ENCODE measurements around the gene DUSP8. TPM values are rescaled to one million over a fixed set of nuclear protein-coding genes. Genes with fewer than 3 reads are reported as not detected.

Gene DUSP8
- total RNA-seq, 1 experiment from 2014 or later, result 7.7 TPM

GRCh38 chr11:1560002-1560648 lies 11.9 kb downstream of the DUSP8 start:
- no peaks in the 10 kb centered on the region for H3K9me3 ChIP-seq
- peaks cover 3% of the 10 kb centered on the region; the same call in 1 of the 2 replicates for H3K4me1 ChIP-seq
- H3K4me1 Mint-ChIP-seq (ENCODE audit: low read depth, unreplicated experiment), result no peaks in the 10 kb centered on the region
- no peak overlapping the region for H3K4me3 ChIP-seq (ENCODE audit: low read depth, low read length)
- H3K36me3 Mint-ChIP-seq (ENCODE audit: insufficient read depth, unreplicated experiment), result peaks cover 5% of the 10 kb centered on the region
- H3K27me3 ChIP-seq (replicated peaks; ENCODE audit: control insufficient read depth, insufficient read depth, low read length), result no peaks in the 10 kb centered on the region
- no peaks in the 10 kb centered on the region for H3K9me3 Mint-ChIP-seq (ENCODE audit: unreplicated experiment)
- CTCF ChIA-PET, result no interaction called here
- intact Hi-C loops (cut with micrococcal nuclease; ENCODE audit: unreplicated experiment), result no loop called here
- BruUV-seq (replicated peaks), result no TSS peak
- no peak overlapping the region for H3K27ac Mint-ChIP-seq (ENCODE audit: unreplicated experiment)
- TF ChIP-seq CTCF (IDR thresholded peaks at IDR 0.05; ENCODE audit: insufficient read depth in 1 of 2, low read depth in 1 of 2, low read length in 1 of 2, severe bottlenecking in 1 of 2, unreplicated experiment in 1 of 2), result no peak
- no peak overlapping the region for H3K4me3 Mint-ChIP-seq (ENCODE audit: unreplicated experiment)
- H3K36me3 ChIP-seq (ENCODE audit: control insufficient read depth, insufficient read depth, low read length), result no peaks in the 10 kb centered on the region
- DNase-seq, result no peak
- no peaks in the 10 kb centered on the region for H3K27me3 Mint-ChIP-seq (ENCODE audit: insufficient read depth, unreplicated experiment)
- POLR2A ChIA-PET, result no interaction called here

- peaks cover 9% of the 10 kb centered on the region for H3K4me1 ChIP-seq
- intact Hi-C loops (cut with micrococcal nuclease; ENCODE audit: unreplicated experiment), result no loop called here
- H3K9me3 ChIP-seq, result no peaks in the 10 kb centered on the region
- ChIA-PET CTCF (no interaction called here), POLR2A (no interaction called here)
- peaks cover 4% of the 10 kb centered on the region for H3K4me1 Mint-ChIP-seq (ENCODE audit: low read depth, unreplicated experiment)
- DNase-seq, result no peak
- H3K36me3 Mint-ChIP-seq (ENCODE audit: insufficient read depth, unreplicated experiment), result peaks cover 5% of the 10 kb centered on the region
- no peaks in the 10 kb centered on the region for H3K36me3 ChIP-seq (ENCODE audit: control insufficient read depth, insufficient read depth, low read length)
- no peak overlapping the region for H3K4me3 Mint-ChIP-seq (ENCODE audit: unreplicated experiment)
- H3K9me3 Mint-ChIP-seq (ENCODE audit: unreplicated experiment), result no peaks in the 10 kb centered on the region
- BruUV-seq (replicated peaks), result no TSS peak
- H3K27me3 ChIP-seq (replicated peaks; ENCODE audit: control insufficient read depth, insufficient read depth, low read length), result no peaks in the 10 kb centered on the region
- no peak overlapping the region for H3K4me3 ChIP-seq (ENCODE audit: low read depth, low read length)
- H3K27ac Mint-ChIP-seq (ENCODE audit: unreplicated experiment), result no peak overlapping the region
- TF ChIP-seq CTCF (IDR thresholded peaks at IDR 0.05; ENCODE audit: insufficient read depth in 1 of 2, low read depth in 1 of 2, low read length in 1 of 2, severe bottlenecking in 1 of 2, unreplicated experiment in 1 of 2), result no peak
- H3K27me3 Mint-ChIP-seq (ENCODE audit: insufficient read depth, unreplicated experiment), result no peaks in the 10 kb centered on the region
Measured at GRCh38 chr11:1559111-1559951, 12.7 kb downstream of the DUSP8 start.

GRCh38 chr11:1558775-1559110 lies 13.3 kb downstream of the DUSP8 start:
- H3K27me3 ChIP-seq (replicated peaks; ENCODE audit: control insufficient read depth, insufficient read depth, low read length), result no peaks in the 10 kb centered on the region
- H3K36me3 ChIP-seq (ENCODE audit: control insufficient read depth, insufficient read depth, low read length), result no peaks in the 10 kb centered on the region
- no peaks in the 10 kb centered on the region for H3K27me3 Mint-ChIP-seq (ENCODE audit: insufficient read depth, unreplicated experiment)
- peaks cover 8% of the 10 kb centered on the region for H3K4me1 Mint-ChIP-seq (ENCODE audit: low read depth, unreplicated experiment)
- H3K36me3 Mint-ChIP-seq (ENCODE audit: insufficient read depth, unreplicated experiment), result peaks cover 5% of the 10 kb centered on the region
- no peak for TF ChIP-seq CTCF (IDR thresholded peaks at IDR 0.05; ENCODE audit: insufficient read depth in 1 of 2, low read depth in 1 of 2, low read length in 1 of 2, severe bottlenecking in 1 of 2, unreplicated experiment in 1 of 2)
- intact Hi-C loops (cut with micrococcal nuclease; ENCODE audit: unreplicated experiment), result no loop called here
- H3K9me3 ChIP-seq, result no peaks in the 10 kb centered on the region
- no peak overlapping the region for H3K27ac Mint-ChIP-seq (ENCODE audit: unreplicated experiment)
- H3K9me3 Mint-ChIP-seq (ENCODE audit: unreplicated experiment), result no peaks in the 10 kb centered on the region
- H3K4me1 ChIP-seq, result peaks cover 12% of the 10 kb centered on the region
- no TSS peak for BruUV-seq (replicated peaks)
- ChIA-PET CTCF (interaction anchor here (0.9 kb wide), 1 partner anchor 16 kb away, joined by 4 read pairs; no protein-coding TSS in a partner anchor), POLR2A (no interaction called here)
- H3K4me3 Mint-ChIP-seq (ENCODE audit: unreplicated experiment), result no peak overlapping the region
- no peak for DNase-seq
- H3K4me3 ChIP-seq (ENCODE audit: low read depth, low read length), result no peak overlapping the region

All from Caco-2 (cell line).